GM15510 (cell line): ENCODE data around the gene SH2D5.

Source experiments
- POLR2A ChIP-seq: IDR thresholded peaks from 3 replicates; pipeline ENCODE4 v1.6.1; 2011; ENCODE audit warnings: borderline replicate concordance; ENCODE audit not compliant: insufficient read length; ENCODE audit errors: extremely low read depth

SH2D5 gene

GRCh38 chr1:20710469-20711284 lies 21.8 kb downstream of the SH2D5 start:
- TF ChIP-seq POLR2A = no peak

DNA sequence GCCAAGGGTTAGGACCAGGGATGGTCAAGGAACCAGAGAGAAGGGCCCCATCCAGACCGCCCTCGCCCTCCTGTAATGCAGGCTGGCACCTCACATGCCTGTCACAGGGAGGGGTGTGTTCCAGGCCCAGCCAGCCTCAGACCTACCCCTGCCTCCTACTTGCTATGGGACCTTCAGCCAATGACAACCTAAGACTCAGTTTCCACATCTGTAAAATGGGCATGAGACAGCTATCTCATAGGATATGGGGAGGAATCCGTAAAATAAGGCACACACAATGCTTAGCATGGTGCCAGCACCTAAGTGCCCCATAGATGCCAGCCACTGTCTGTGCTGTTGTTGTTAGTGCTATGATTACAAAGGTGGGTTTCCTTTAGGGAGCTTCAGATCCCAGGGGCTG lies 22.6 kb downstream of the SH2D5 start:
- TF ChIP-seq POLR2A = no peak

GRCh38 chr1:20708891-20709290 lies 23.6 kb downstream of the SH2D5 start:
- TF ChIP-seq POLR2A = no peak

DNA sequence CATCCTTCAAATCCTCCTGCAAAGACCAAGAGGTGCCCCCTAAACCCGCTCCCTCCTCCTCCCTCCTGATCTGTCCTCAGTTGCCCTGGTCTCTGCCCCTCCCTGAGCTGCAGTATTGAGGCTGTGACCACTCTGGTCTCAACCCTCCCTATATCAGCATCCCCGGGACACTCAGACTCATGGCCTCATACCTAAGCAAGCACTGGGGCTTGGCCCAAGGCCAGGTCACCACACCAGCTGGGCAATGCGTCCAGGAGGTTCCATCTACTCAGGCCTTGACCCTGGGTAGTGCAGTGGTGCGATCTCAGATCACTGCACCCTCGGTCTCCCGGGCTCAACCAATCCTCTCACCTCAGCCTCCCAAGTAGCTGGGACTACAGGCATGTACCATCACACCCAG lies 24.4 kb downstream of the SH2D5 start:
- no peak for TF ChIP-seq POLR2A

- TF ChIP-seq POLR2A = no peak
Observed at GRCh38 chr1:20706841-20707240, 25.7 kb downstream of the SH2D5 start.

GRCh38 chr1:20705203-20705755 lies 27.2 kb downstream of the SH2D5 start:
- TF ChIP-seq POLR2A = no peak

DNA sequence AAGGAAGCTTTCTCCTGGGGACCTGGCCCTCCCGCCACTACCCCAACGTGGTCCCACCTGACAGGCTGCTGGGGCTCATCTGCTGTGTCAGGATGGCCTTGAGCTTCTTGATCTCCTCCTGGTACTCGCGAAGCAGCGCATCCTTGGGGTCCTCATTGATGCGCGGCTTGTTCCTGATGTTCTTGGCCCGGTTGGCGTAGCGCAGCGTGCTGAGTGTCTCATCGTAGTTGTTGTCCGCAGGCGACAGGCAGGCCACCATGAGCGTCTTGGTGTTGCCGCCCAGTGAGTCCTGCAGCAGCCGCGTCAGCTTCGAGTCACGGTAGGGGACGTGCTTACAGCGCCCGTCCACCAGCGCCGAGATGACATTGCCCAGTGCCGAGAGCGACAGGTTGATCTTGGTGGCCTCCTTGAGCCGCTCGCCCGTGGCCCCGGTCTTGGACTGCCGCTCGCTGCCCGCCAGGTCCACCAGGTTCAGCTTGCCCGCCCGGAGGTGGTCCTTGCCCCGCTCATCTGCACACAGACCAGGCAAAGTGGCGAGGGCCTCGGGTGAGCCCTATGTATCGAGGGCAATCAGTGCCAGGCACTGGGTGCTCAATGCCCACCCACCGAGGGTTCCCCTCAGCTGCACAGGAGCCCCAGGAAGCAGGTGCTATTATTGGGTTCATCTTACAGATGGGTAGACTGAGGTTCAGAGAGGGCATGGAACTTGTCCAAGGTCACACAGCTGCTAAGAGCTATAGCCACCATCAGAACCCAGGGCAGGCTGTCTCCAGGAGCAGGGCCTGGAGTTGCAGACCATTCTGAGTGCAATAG lies 27.9 kb downstream of the SH2D5 start:
- no peak for TF ChIP-seq POLR2A

DNA sequence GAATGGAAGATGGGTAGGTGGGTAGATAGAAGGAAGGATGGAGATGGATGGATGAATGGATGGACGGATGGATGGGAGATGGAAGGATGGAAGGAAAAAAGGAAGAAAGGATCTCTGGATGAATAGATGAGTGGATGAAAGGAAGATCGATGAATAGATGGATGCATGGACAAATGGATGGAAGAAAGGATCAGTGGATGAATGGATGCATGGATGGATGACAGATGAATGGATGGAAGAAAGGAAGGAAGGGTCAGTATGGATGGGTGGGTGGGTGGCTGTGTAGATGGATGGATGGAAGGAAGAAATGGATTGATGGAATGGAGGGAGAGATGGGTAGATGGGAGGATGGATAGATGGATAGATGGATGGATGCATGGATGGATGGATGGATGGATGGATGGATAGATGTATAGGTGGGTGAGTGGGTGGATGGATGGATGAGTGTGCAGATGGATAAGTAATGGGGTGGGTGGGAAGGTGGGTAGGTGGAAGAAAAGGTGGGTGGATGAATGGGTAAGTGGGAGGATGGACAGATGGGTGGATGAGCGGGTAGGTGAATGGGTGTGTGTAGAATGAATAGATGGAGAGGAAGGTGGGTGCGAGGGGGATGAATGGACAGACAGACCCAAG lies 29.3 kb downstream of the SH2D5 start:
- no peak for TF ChIP-seq POLR2A

GRCh38 chr1:20702416-20702815 lies 30.1 kb downstream of the SH2D5 start:
- TF ChIP-seq POLR2A = no peak

GRCh38 chr1:20701847-20702246 lies 30.7 kb downstream of the SH2D5 start:
- no peak for TF ChIP-seq POLR2A

DNA sequence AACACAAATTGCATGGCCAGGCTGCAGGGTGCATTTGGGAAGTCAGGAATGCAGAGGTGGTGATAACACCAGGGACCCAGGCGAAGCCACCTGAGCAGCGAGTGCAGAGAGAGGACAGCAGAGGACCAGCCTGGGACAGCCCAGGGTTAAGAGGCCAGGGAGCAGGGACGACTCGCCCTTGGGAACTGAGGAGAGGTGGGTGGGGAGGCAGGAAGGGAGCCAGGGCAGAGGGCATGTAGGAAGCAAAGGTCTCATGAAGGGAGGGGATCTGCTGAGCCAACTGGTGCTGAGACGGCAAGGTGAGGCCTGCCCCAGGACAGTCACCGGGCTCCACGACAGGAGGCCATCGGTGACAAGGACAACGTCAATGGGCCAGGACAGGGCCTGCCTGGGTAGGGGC lies 31.1 kb downstream of the SH2D5 start:
- TF ChIP-seq POLR2A = no peak

DNA sequence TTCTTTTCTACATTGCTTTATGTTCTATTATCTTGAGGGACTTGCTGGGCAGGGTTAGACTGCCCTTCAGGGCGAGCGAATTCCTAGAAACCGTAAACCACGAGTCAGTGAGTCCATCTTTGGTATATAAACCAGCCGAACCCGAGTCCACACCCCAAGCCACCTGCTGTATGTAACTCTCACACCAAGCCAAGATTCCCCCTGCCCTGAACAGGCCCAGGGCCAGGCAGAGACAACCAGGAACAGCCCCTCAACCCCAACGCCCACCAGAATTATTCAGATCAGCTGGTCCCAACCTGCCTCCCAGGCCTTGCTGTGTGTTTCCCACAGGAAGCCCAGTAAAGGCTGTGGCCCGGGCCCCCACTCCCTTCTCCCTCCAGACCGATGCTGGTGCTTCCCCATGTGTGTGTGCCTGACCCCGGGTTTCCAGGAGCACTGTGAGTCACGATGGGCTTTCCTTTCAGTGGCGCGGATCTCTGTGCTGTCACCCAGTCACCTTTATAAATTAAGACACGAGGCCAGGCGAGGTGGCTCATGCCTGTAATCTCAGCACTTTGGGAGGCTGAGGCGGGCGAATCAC lies 31.8 kb downstream of the SH2D5 start:
- no peak for TF ChIP-seq POLR2A

DNA sequence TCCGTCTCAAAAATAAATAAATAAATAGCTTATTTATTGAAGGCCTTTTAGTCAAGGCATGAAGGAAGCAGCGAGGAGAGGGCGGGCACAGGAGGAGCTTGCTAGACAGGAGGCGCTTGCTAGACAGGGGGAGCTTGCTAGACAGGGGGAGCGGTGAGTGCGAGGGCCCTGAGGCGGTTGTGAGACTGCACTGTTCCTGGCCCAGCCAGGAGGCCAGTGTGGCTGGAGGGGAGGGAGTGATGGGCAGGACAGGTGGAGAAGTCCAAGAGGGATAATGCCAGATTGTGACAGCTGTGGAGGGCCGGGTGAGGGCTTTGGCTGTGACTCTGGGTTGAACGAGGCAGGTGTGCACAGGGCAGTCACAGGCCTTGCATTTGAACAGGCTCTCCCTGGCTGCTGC lies 32.9 kb downstream of the SH2D5 start:
- TF ChIP-seq POLR2A = no peak

DNA sequence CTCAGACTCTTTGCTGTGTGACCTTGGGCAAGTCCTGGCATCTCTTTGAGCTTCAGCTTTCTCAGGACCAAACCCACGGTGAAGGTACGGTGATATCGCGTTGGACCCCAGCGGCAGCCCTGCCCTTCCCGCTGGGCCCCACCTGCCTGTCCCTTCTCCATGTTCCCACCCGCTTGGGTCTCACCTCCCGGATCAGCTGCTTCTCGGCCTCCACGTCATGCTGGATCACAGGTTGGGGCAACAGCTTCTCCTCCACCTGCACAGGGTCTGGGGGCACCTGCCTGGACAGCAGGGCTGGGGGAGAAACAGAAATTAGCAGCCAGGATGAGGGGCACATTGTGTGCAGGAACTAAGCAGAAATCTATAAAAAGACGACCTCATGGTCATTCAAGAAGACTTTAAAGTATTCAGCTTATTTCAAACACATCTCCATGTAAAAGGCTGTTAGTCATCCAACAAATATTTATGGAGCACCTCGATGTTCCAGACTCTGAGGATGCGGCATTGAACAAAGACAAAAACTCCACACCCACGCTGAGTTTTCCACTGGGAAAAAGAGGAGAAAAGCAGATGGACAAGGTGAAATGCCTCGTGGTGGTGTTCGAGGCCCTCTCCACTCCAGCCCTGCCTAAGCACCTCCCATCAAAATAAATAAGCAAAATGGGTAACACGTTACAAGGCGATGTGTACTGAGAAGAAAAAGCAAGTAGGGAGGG lies 34.1 kb downstream of the SH2D5 start:
- TF ChIP-seq POLR2A = no peak
